Motor neuron (in vitro differentiated cells): ENCODE measurements around the gene NOP14. TPM values are rescaled to one million over a fixed set of nuclear protein-coding genes. Genes with fewer than 3 reads are reported as not detected.
"Not testable (repeated sequence)": the region's sequence is repeated elsewhere in the genome, so short reads cannot be mapped to it uniquely, and the experiment has no call there.

Source experiments
- ATAC-seq, 8 experiments: fragments of 200-7000 bp; cut with Tn5 transposase; replicated peaks in 6 of 8; 2 replicates each; pipeline ENCODE4 v1.8.0; 2021; ENCODE audit warnings: mild to moderate bottlenecking in 8 of 8, moderate library complexity in 8 of 8
- H3K27ac ChIP-seq, 2 donors: fragments of 250-450 bp; sonication (Bioruptor Pico); 2 replicates each; pipeline ENCODE4 v1.9.0; 2021; ENCODE audit warnings: antibody characterized with exemption in 2 of 2, mild to moderate bottlenecking in 2 of 2, moderate library complexity in 1 of 2
- H3K4me1 ChIP-seq, 2 donors: fragments of 250-450 bp; sonication (Bioruptor Pico); replicated peaks in 1 of 2; 2 replicates each; pipeline ENCODE4 v1.6.1; 2021; ENCODE audit warnings: antibody characterized with exemption in 2 of 2, mild to moderate bottlenecking in 2 of 2, moderate library complexity in 1 of 2
- H3K4me3 ChIP-seq, 5 donors: fragments of 250-450 bp; sonication (Bioruptor Pico); 2 replicates each; pipeline ENCODE4 v1.9.0; 2021; ENCODE audit warnings: antibody characterized with exemption in 5 of 5, mild to moderate bottlenecking in 5 of 5, moderate library complexity in 4 of 5
- WGBS, 10 experiments: fragments of 450-650 bp; shearing (Covaris generic); methylation state at CpG; one replicate each; pipeline ENCODE4 v1.0.0; 2022; 5-methylcytosine and 5-hydroxymethylcytosine counted together
- in situ Hi-C, 9 experiments: fragments of 400-800 bp; cut with MboI; loops; one replicate each; pipeline ENCODE4 v1.15.0; 2021; ENCODE audit warnings: low sequenced_read_pairs in 9 of 9, low pct_unique_long_range_greater_than_20kb in 2 of 9; ENCODE audit not compliant: unreplicated experiment in 9 of 9
- total RNA-seq, 8 experiments: library from RNA; unstranded; fragments of 300-600 nt; gene quantifications; 2 replicates each; pipeline versions ENCODE4 v1.2.3 to v1.2.4, GENCODE V29; 2022

The NOP14 gene
- 10 to 100 TPM in 7 of 8 experiments, 1 to 10 TPM in 1; 8.6 to 58.0 (median 18.4) TPM for total RNA-seq

GRCh38 chr4:2963175-2963965, at the start of gene NOP14, which contains the start of gene GRK4:
TSS of gene NOP14 (minus strand) at chr4:2963406. CDS start at chr4:2963319, 87 bp downstream.
TSS of gene GRK4 (plus strand) at chr4:2963571. CDS start at chr4:2964071, 500 bp downstream.
- Histone ChIP-seq H3K27ac (peak within 1 kb of the TSS; percentile 67 to 90), H3K4me3 (peak within 1 kb of the TSS; percentile 76 to 90 (median 84)), H3K4me1 (peaks cover 14 to 29% of the 10 kb centered on the region in 2 donors)
- peak; percentile 79 to 92 (median 88) for ATAC-seq
- 0 to 3% (median 0%) methylated on average over 1 to 18 of the region's 105 CpGs; no CpG with 5 or more reads in 5 of the 10 experiments for WGBS, 10 experiments
- in situ Hi-C loops, result no loop called here

DNA sequence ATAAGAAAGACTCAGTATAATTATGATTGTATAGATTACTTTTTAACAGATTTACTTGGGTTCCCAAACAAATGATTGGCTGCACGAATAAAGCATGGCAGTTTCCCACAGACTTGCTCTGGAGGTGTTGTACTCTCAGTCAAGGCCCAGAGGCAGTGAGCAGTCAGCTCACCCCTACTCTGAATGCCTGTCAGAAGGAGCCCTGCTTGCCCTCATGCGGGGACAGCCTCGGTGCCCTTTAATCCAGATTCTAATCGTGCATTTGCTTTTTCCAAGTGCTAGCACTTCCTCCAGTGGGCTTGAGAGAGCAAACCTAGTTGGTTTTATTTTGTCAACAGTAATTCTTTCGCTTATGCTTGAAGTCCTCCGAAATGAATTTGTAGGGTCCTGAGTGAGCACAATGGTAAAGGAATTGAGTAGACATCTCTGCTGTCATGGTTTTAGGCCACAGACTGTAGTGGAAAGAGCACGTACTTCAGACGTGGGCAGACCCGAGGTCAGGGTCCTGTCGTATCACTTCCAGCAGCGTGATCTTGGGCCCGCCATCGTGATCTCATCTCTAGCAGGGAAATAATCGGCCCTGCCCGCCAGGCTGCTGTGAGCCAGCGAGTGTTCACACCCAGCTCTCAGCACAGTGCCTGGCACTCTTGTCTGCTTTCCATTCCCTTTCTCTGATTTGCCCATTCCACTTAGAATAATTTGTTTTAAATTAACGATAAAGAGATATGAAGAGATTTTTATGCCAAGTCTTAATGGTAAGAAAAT, 48.4 kb upstream of the NOP14 start:
- Histone ChIP-seq H3K4me3 (no peak overlapping the region), H3K27ac (no peak overlapping the region), H3K4me1 (peaks cover 4 to 7% of the 10 kb centered on the region in 2 donors)
- no peak for ATAC-seq
- in situ Hi-C loops, result no loop called here
- WGBS, 10 experiments, result 57 to 100% (median 93%) methylated on average over 1 to 12 of the region's 17 CpGs

- H3K27ac ChIP-seq, result no peak overlapping the region
- H3K4me3 ChIP-seq, result no peak overlapping the region
- in situ Hi-C loops, result no loop called here
- ATAC-seq, result peak in 3 of 8 experiments; percentile 42 to 87 (median 82)
- H3K4me1 ChIP-seq, result peaks cover 3 to 4% of the 10 kb centered on the region in 2 donors
- 5 to 86% (median 27%) methylated on average over 1 to 5 of the region's 5 CpGs; no CpG with 5 or more reads in 3 of the 10 experiments for WGBS, 10 experiments
These were observed 47.8 kb upstream of the NOP14 start for GRCh38 chr4:3010998-3011397.

DNA sequence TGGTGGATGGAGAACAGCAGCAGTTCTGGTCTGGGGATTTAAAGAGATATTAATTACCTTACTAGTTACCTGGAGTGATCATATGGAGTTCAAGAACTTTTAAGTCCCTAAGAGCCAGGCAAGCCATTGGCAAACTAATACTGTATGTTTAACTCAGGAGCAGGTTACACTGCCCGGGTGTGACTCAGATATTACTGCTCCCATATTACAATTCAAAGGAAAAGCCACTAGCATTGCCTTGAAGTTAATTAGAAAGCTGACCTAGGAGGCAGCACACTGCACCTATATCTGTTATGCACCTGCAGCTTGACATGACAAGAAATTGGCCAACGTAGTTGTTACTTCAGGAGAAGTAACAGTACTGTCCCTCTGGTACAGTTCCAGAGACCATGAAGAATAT, 47.4 kb upstream of the NOP14 start:
- WGBS, 10 experiments, result 0 to 100% (median 67%) methylated on average over 1 to 2 of the region's 2 CpGs; no CpG with 5 or more reads in 1 of the 10 experiments
- peaks cover 3 to 4% of the 10 kb centered on the region in 2 donors for H3K4me1 ChIP-seq
- H3K4me3 ChIP-seq, result no peak overlapping the region
- H3K27ac ChIP-seq, result no peak overlapping the region
- in situ Hi-C loops, result no loop called here
- ATAC-seq, result peak in 2 of 8 experiments; percentile 48 to 60

GRCh38 chr4:3009422-3009821, 46.2 kb upstream of the NOP14 start:
- Histone ChIP-seq H3K4me1 (peaks cover 3 to 4% of the 10 kb centered on the region in 2 donors), H3K27ac (no peak overlapping the region), H3K4me3 (no peak overlapping the region)
- in situ Hi-C loops, result no loop called here
- ATAC-seq, result peak in 5 of 8 experiments; percentile 20 to 75 (median 56)
- whole genome bisulfite sequencing, 10 experiments, result 0 to 71% (median 57%) methylated on average over 1 to 7 of the region's 7 CpGs; no CpG with 5 or more reads in 1 of the 10 experiments

DNA sequence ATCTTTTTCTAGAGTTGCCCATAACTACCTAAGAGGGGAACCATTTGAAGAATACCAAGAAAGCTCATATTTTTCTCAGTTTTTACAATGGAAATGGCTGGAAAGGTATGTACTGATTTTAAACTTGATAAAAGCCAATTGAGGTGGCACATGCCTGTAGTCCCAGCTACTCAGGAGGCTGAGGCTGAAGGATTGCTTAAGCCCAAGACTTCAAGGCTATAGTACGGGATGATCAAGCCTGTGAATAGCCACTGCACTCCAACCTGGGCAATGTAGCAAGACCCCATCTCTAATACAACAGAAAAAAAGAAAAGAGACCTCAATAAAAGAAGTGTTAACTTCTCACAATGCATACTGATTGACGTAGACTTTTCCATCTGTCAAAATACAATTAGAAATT, 44.5 kb upstream of the NOP14 start:
- H3K27ac ChIP-seq, result no peak overlapping the region
- no peaks in the 10 kb centered on the region for H3K4me1 ChIP-seq
- no peak overlapping the region for H3K4me3 ChIP-seq
- ATAC-seq, result no peak
- in situ Hi-C loops, result no loop called here
- WGBS, 10 experiments, result 52 to 92% (median 79%) methylated on average over 1 to 2 of the region's 2 CpGs; no CpG with 5 or more reads in 2 of the 10 experiments

DNA sequence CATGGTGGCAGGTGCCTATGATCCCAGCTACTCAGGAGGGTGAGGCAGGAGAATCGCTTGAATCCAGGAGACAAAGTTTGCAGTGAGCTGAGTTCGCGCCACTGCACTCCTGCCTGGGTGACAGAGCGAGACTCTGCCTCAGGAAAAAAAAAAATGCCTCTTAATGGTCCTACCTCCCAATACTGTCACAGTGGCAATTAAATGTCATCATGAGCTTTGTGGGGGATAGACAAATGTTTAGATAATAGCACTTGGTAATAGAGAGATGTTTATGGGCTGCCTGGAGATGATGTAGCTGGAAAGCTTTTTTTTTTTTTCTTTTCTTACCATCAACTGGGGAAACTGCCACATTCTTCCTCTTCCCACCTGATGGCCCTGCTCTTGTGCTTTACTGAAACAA, 33.2 kb upstream of the NOP14 start:
- Histone ChIP-seq H3K4me1 (no peaks in the 10 kb centered on the region), H3K27ac (no peak overlapping the region), H3K4me3 (no peak overlapping the region)
- ATAC-seq, result peak in 5 of 8 experiments; percentile 61 to 92 (median 85)
- 60 to 100% (median 93%) methylated on average over 1 to 4 of the region's 4 CpGs; no CpG with 5 or more reads in 3 of the 10 experiments for WGBS, 10 experiments
- in situ Hi-C loops, result no loop called here

- in situ Hi-C loops, result no loop called here
- ATAC-seq, result no peak
These were observed 32.5 kb upstream of the NOP14 start for GRCh38 chr4:2995546-2996265.

GRCh38 chr4:2994917-2995316, 31.7 kb upstream of the NOP14 start:
- ATAC-seq, result no peak
- in situ Hi-C loops, result no loop called here
- Histone ChIP-seq H3K4me3 (no peak overlapping the region), H3K27ac (no peak overlapping the region), H3K4me1 (no peaks in the 10 kb centered on the region)
- 76 to 100% (median 97%) methylated on average over 2 to 4 of the region's 4 CpGs; no CpG with 5 or more reads in 2 of the 10 experiments for WGBS, 10 experiments

More at GRCh38 chr4:2995546-2996265, 32.5 kb upstream of the NOP14 start:
- no peak overlapping the region for H3K27ac ChIP-seq
- no peaks in the 10 kb centered on the region for H3K4me1 ChIP-seq
- 17 to 100% (median 70%) methylated on average over 1 to 4 of the region's 4 CpGs for WGBS, 10 experiments
- H3K4me3 ChIP-seq, result no peak overlapping the region

DNA sequence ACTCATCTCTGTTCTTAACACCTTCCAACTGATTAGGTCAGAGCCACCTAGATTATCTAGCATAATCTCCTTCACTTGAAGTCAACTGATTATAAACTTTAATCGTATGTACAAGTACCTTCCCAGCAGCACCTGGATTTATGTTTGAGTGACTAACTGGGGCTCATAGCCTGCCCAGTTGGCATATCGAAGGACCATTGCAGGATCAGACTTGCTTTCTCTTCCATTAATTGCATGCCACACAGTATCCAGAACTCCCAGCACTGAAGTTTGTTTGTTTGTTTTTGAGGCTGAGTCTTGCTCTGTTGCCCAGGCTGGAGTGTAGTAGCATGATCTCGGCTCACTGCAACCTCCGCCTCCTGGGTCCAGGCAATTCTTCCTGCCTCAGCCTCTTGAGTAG, 28.0 kb upstream of the NOP14 start:
- no peak for ATAC-seq
- H3K4me1 ChIP-seq, result no peaks in the 10 kb centered on the region
- 50 to 100% (median 86%) methylated on average over 1 to 4 of the region's 4 CpGs for WGBS, 10 experiments
- H3K4me3 ChIP-seq, result no peak overlapping the region
- no peak overlapping the region for H3K27ac ChIP-seq
- in situ Hi-C loops, result no loop called here

DNA sequence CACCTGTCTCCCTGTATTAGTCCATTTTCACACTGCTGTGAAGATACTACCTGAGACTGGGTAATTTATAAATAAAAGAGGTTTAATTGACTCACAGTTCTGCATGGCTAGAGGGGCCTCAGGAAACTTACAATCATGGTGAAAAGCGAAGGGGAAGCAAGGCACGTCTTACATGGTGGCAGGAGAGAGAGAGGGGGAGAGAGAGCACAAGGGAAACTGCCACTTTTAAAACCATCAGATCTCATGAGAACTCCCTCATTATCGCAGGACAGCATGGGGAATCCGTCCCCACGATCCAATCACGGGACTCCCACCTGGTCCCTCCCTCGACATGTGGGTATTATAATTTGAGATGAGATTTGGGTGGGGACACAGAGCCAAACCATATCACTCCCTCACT, 20.5 kb upstream of the NOP14 start:
- in situ Hi-C loops, ATAC-seq, H3K4me3 ChIP-seq, H3K4me1 ChIP-seq, H3K27ac ChIP-seq: not testable (repeated sequence)
- 26 to 100% (median 75%) methylated on average over 1 to 6 of the region's 7 CpGs; no CpG with 5 or more reads in 1 of the 10 experiments for WGBS, 10 experiments

GRCh38 chr4:2982012-2982411, 18.8 kb upstream of the NOP14 start:
- WGBS, 10 experiments, result 0 to 92% methylated on average over 1 to 4 of the region's 4 CpGs; no CpG with 5 or more reads in 8 of the 10 experiments
- ATAC-seq, result no peak
- in situ Hi-C loops, result no loop called here
- Histone ChIP-seq H3K4me3 (no peak overlapping the region), H3K27ac (no peak overlapping the region), H3K4me1 (no peaks in the 10 kb centered on the region)
